SK-N-MC (cell line): ENCODE results near the gene CNTN2.

Experiments
- EZH2 ChIP-seq: fragments of 200-600 bp; sonication (generic); IDR thresholded peaks from one replicate; pipeline ENCODE4 v1.6.1; 2017; ENCODE audit warnings: antibody characterized with exemption
- FOXP2 ChIP-seq: optimal IDR thresholded peaks from 2 replicates; pipeline ENCODE3; 2011; ENCODE audit warnings: mild to moderate bottlenecking, moderate library complexity; ENCODE audit not compliant: insufficient read depth; ENCODE audit errors: extremely low read length, control extremely low read depth
- POLR2AphosphoS5 ChIP-seq: IDR thresholded peaks from 2 replicates; pipeline ENCODE4 v1.6.1; 2012; ENCODE audit warnings: mild to moderate bottlenecking, low read depth, low read length, borderline replicate concordance

- no peak for TF ChIP-seq EZH2
- TF ChIP-seq POLR2AphosphoS5, result no peak
- TF ChIP-seq FOXP2, result no peak
These were observed 66.7 kb downstream of the CNTN2 start for GRCh38 chr1:205109711-205110110.
